Germinal center (tissue), 1 donor: ENCODE results near the gene NRCAM.
A peak's percentile ranks its signal among the peaks of the same experiment; 100 is the strongest.
"Not testable (repeated sequence)": the region's sequence is repeated elsewhere in the genome, so short reads cannot be mapped to it uniquely, and the experiment has no call there.

Experiments
- DNase-seq: peaks from one replicate; pipeline ENCODE4 v3.0.0; 2012; ENCODE audit warnings: mixed read lengths, low spot score

The NRCAM gene

GRCh38 chr7:108455998-108456677, at the start of gene NRCAM:
TSS of gene NRCAM (minus strand) at chr7:108456436. CDS start at chr7:108240064, 216,372 bp downstream.
- DNase-seq, result peak; percentile 39

- not testable (repeated sequence) for DNase-seq
Observed at GRCh38 chr7:108504576-108504975, 48.3 kb upstream of the NRCAM start.

- peak; percentile 60 for DNase-seq
Observed at GRCh38 chr7:108503112-108504026, 47.1 kb upstream of the NRCAM start.

- DNase-seq, result no peak
Observed at GRCh38 chr7:108499566-108499965, 43.3 kb upstream of the NRCAM start.

GRCh38 chr7:108498481-108498880, 42.2 kb upstream of the NRCAM start:
- no peak for DNase-seq

GRCh38 chr7:108497082-108497725, 41.0 kb upstream of the NRCAM start:
- DNase-seq, result peak; percentile 67

- DNase-seq, result no peak
Observed at GRCh38 chr7:108492742-108493141, 36.5 kb upstream of the NRCAM start.

GRCh38 chr7:108488768-108489538, 32.7 kb upstream of the NRCAM start:
- no peak for DNase-seq

GRCh38 chr7:108487646-108488045, 31.4 kb upstream of the NRCAM start:
- DNase-seq, result no peak

GRCh38 chr7:108486291-108486966, 30.2 kb upstream of the NRCAM start:
- DNase-seq, result no peak

- no peak for DNase-seq
Observed at GRCh38 chr7:108484137-108484536, 27.9 kb upstream of the NRCAM start.

- DNase-seq, result no peak
Observed at GRCh38 chr7:108480311-108480710, 24.1 kb upstream of the NRCAM start.

- no peak for DNase-seq
Observed at GRCh38 chr7:108479751-108480150, 23.5 kb upstream of the NRCAM start.

- DNase-seq, result no peak
Observed at GRCh38 chr7:108479118-108479517, 22.9 kb upstream of the NRCAM start.

- no peak for DNase-seq
Observed at GRCh38 chr7:108468246-108468645, 12.0 kb upstream of the NRCAM start.

- DNase-seq, result no peak
Observed at GRCh38 chr7:108467391-108467790, 11.2 kb upstream of the NRCAM start.

GRCh38 chr7:108466322-108466721, 10.1 kb upstream of the NRCAM start:
- not testable (repeated sequence) for DNase-seq

- no peak for DNase-seq
Observed at GRCh38 chr7:108464743-108465142, 8.5 kb upstream of the NRCAM start.

GRCh38 chr7:108463613-108464012, 7.4 kb upstream of the NRCAM start:
- no peak for DNase-seq

GRCh38 chr7:108461840-108462239, 5.6 kb upstream of the NRCAM start:
- no peak for DNase-seq

- no peak for DNase-seq
Observed at GRCh38 chr7:108460964-108461363, 4.7 kb upstream of the NRCAM start.
